Activated naive CD4-positive, alpha-beta T cell treated with Interleukin-2 at 50 U/mL for 16 hours (primary cell): ENCODE measurements around the gene KRTAP10-2.

Source experiments
- DNase-seq: peaks from one replicate; pipeline ENCODE4 v3.0.0-alpha.2; 2020

KRTAP10-2 gene

GRCh38 chr21:44524414-44525371 is 26.6 kb downstream of the KRTAP10-2 start:
- DNase-seq = no peak

GRCh38 chr21:44523567-44524413 is 27.5 kb downstream of the KRTAP10-2 start:
- DNase-seq = no peak

GRCh38 chr21:44522753-44523204 is 28.5 kb downstream of the KRTAP10-2 start:
- DNase-seq = peak; percentile 0

GRCh38 chr21:44521928-44522752 is 29.2 kb downstream of the KRTAP10-2 start:
- DNase-seq = no peak

- no peak for DNase-seq
Observed at GRCh38 chr21:44521301-44521927, 29.9 kb downstream of the KRTAP10-2 start.

- DNase-seq = no peak
Observed at GRCh38 chr21:44520326-44521300, 30.7 kb downstream of the KRTAP10-2 start.

GRCh38 chr21:44519346-44520325 is 31.7 kb downstream of the KRTAP10-2 start:
- no peak for DNase-seq

GRCh38 chr21:44518686-44519085 is 32.6 kb downstream of the KRTAP10-2 start:
- DNase-seq = no peak

- no peak for DNase-seq
Observed at GRCh38 chr21:44517175-44517899, 34.0 kb downstream of the KRTAP10-2 start.

- no peak for DNase-seq
Observed at GRCh38 chr21:44516828-44517174, 34.5 kb downstream of the KRTAP10-2 start.

GRCh38 chr21:44516342-44516741 is 35.0 kb downstream of the KRTAP10-2 start:
- no peak for DNase-seq

GRCh38 chr21:44515359-44516165 is 35.7 kb downstream of the KRTAP10-2 start:
- no peak for DNase-seq

- DNase-seq = no peak
Observed at GRCh38 chr21:44514746-44515358, 36.5 kb downstream of the KRTAP10-2 start.

- no peak for DNase-seq
Observed at GRCh38 chr21:44514218-44514520, 37.1 kb downstream of the KRTAP10-2 start.

GRCh38 chr21:44513389-44514217 is 37.7 kb downstream of the KRTAP10-2 start:
- no peak for DNase-seq

- DNase-seq = no peak
Observed at GRCh38 chr21:44512496-44513388, 38.6 kb downstream of the KRTAP10-2 start.
